A673 (cell line): ENCODE data around the gene VAV3. TPM values are rescaled to one million over a fixed set of nuclear protein-coding genes. Genes with fewer than 3 reads are reported as not detected.
A peak's percentile ranks its signal among the peaks of the same experiment; 100 is the strongest.

Source experiments
- BruUV-seq: library from RNA; stranded (reverse); fragments of 400-500 nt; replicated peaks from 2 replicates; lab custom pipeline; 2021; lab: Mats Ljungman, UMichigan
- CTCF ChIA-PET: fragments of 300-600 bp; sonication (Branson Sonifier 250); formaldehyde crosslinking; loops from one replicate; lab custom pipeline; 2022; ENCODE audit warnings: antibody characterized with exemption; lab: Charles Lee
- POLR2A ChIA-PET: fragments of 300-600 bp; sonication (Branson Sonifier 250); formaldehyde crosslinking; loops from one replicate; lab custom pipeline; 2022; ENCODE audit warnings: antibody characterized with exemption; ENCODE audit not compliant: low non-redundant PET; lab: Charles Lee
- DNase-seq: peaks from one replicate; pipeline ENCODE4 v3.0.0-alpha.2; 2015; ENCODE audit warnings: low spot score
- H3K27ac ChIP-seq: fragments of 200-600 bp; sonication (generic); 2 replicates; pipeline ENCODE4 v1.5.1; 2016; ENCODE audit warnings: mixed run types, low read depth, mild to moderate bottlenecking, mixed read lengths, antibody characterized with exemption, low read length; ENCODE audit not compliant: poor library complexity, severe bottlenecking
- H3K27me3 ChIP-seq: fragments of 200-600 bp; sonication (generic); replicated peaks from 2 replicates; pipeline ENCODE4 v1.6.1; 2017; ENCODE audit warnings: mixed run types, low read depth, mild to moderate bottlenecking, mixed read lengths, antibody characterized with exemption, low read length; ENCODE audit not compliant: insufficient read depth, poor library complexity
- H3K36me3 ChIP-seq: fragments of 200-600 bp; sonication (generic); 2 replicates; pipeline ENCODE4 v1.6.1; 2016; ENCODE audit warnings: mixed run types, mild to moderate bottlenecking, mixed read lengths, antibody characterized with exemption, low read length; ENCODE audit not compliant: insufficient read depth, poor library complexity, severe bottlenecking
- H3K4me1 ChIP-seq: fragments of 200-600 bp; sonication (generic); 2 replicates; pipeline ENCODE4 v1.6.1; 2017; ENCODE audit warnings: mixed run types, mild to moderate bottlenecking, mixed read lengths, antibody characterized with exemption, low read length; ENCODE audit not compliant: insufficient read depth, poor library complexity, severe bottlenecking
- H3K4me3 ChIP-seq: fragments of 200-600 bp; sonication (generic); 2 replicates; pipeline ENCODE4 v1.5.1; 2016; ENCODE audit warnings: low read depth, mixed run types, mild to moderate bottlenecking, mixed read lengths, low read length; ENCODE audit not compliant: poor library complexity, severe bottlenecking
- H3K9me3 ChIP-seq: fragments of 200-600 bp; sonication (generic); 2 replicates; pipeline ENCODE4 v1.6.1; 2016; ENCODE audit warnings: mixed run types, low read depth, mild to moderate bottlenecking, mixed read lengths, antibody characterized with exemption, low read length; ENCODE audit not compliant: poor library complexity, severe bottlenecking
- CTCF ChIP-seq: fragments of 300-800, 200-600 bp; sonication (generic); conservative IDR thresholded peaks from 2 replicates; pipeline ENCODE4 v1.5.1; 2017; ENCODE audit warnings: low read depth, mild to moderate bottlenecking, antibody characterized with exemption, low read length, moderate library complexity, mixed read lengths
- EZH2 ChIP-seq: fragments of 200-600 bp; sonication (generic); IDR thresholded peaks from 2 replicates; pipeline ENCODE4 v1.6.1; 2017; ENCODE audit warnings: borderline replicate concordance, low read depth, mild to moderate bottlenecking, mixed read lengths, antibody characterized with exemption, low read length; ENCODE audit not compliant: poor library complexity, severe bottlenecking
- intact Hi-C: fragments of 100-400 bp; cut with micrococcal nuclease; formaldehyde crosslinking; loops from one replicate; pipeline ENCODE4 v1.10.0; 2022; ENCODE audit not compliant: unreplicated experiment
- total RNA-seq: library from RNA; stranded (reverse); gene quantifications from 2 replicates; pipeline ENCODE4 v1.2.3, GENCODE V29; 2021

Gene VAV3
- total RNA-seq, 1 experiment from 2014 or later, result 0.30 TPM

DNA sequence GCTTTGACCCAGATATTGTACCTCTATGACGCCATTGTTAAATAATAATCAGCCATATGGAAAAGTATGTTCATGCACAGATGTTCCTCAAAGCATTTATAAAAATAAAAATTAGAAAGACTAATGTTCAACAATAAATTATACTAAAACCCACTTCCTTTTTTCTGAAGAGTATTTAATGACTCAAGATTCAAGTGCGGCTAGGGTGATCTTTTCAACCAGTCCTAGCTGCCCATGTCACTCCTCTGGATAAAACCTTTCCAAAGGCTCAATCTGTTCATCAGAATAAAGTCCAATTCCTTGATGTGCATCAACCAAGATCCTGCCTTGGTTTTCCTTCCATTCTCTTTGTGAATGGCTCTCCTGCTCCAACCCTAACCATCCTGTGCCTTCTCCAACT is 292.0 kb downstream of the VAV3 start:
- H3K9me3 ChIP-seq, result no peaks in the 10 kb centered on the region
- intact Hi-C loops, result no loop called here
- no peak overlapping the region for H3K4me3 ChIP-seq
- no TSS peak for BruUV-seq
- no peak overlapping the region for H3K27ac ChIP-seq
- CTCF ChIA-PET, result no interaction called here
- H3K36me3 ChIP-seq, result no peaks in the 10 kb centered on the region
- DNase-seq, result no peak
- TF ChIP-seq EZH2 (no peak), CTCF (no peak)
- H3K27me3 ChIP-seq, result no peaks in the 10 kb centered on the region
- H3K4me1 ChIP-seq, result no peaks in the 10 kb centered on the region
- POLR2A ChIA-PET, result no interaction called here

GRCh38 chr1:107670397-107671040 is 294.5 kb downstream of the VAV3 start:
- no peak for DNase-seq
- ChIA-PET CTCF (no interaction called here), POLR2A (no interaction called here)
- Histone ChIP-seq H3K4me1 (no peaks in the 10 kb centered on the region), H3K36me3 (no peaks in the 10 kb centered on the region), H3K27me3 (no peaks in the 10 kb centered on the region), H3K4me3 (no peak overlapping the region), H3K9me3 (no peaks in the 10 kb centered on the region), H3K27ac (no peak overlapping the region)
- no TSS peak for BruUV-seq
- intact Hi-C loops, result no loop called here
- TF ChIP-seq CTCF (no peak), EZH2 (no peak)

- CTCF ChIA-PET, result no interaction called here
- no peaks in the 10 kb centered on the region for H3K36me3 ChIP-seq
- intact Hi-C loops, result no loop called here
- POLR2A ChIA-PET, result no interaction called here
- no peak for TF ChIP-seq CTCF
- no peak for TF ChIP-seq EZH2
- H3K4me3 ChIP-seq, result no peak overlapping the region
- H3K9me3 ChIP-seq, result no peaks in the 10 kb centered on the region
- no TSS peak for BruUV-seq
- no peak overlapping the region for H3K27ac ChIP-seq
- H3K27me3 ChIP-seq, result no peaks in the 10 kb centered on the region
- no peaks in the 10 kb centered on the region for H3K4me1 ChIP-seq
- DNase-seq, result peak; percentile 37
These were observed 295.0 kb downstream of the VAV3 start for GRCh38 chr1:107669996-107670395.
